Activated CD8-positive, alpha-beta memory T cell treated with anti-CD3 and anti-CD28 coated beads, Interleukin-2, amount 10 ng/mL, durations not matched to agents 7 days and 5 days (primary cell): Measurements from ENCODE around the gene NDRG4. TPM values are rescaled to one million over a fixed set of nuclear protein-coding genes. Genes with fewer than 3 reads are reported as not detected.
A peak's percentile ranks its signal among the peaks of the same experiment; 100 is the strongest.

Source experiments
- ATAC-seq: fragments of 150-1000 bp; cut with Tn5 transposase; one replicate; pipeline ENCODE4 v1.10.0; 2021; ENCODE audit warnings: moderate library complexity
- CTCF ChIA-PET: fragments of 350-600 bp; sonication (Branson Sonifier 250); formaldehyde crosslinking; loops from one replicate; lab custom pipeline; 2021; ENCODE audit warnings: antibody characterized with exemption; lab: Charles Lee
- DNase-seq: peaks from one replicate; pipeline ENCODE4 v3.0.0-alpha.2; 2020
- H3K27ac Mint-ChIP-seq: one replicate; pipeline ENCODE4 v1.8.0; 2021; ENCODE audit warnings: mild to moderate bottlenecking, mixed read lengths
- H3K27me3 Mint-ChIP-seq: one replicate; pipeline ENCODE4 v1.8.0; 2021; ENCODE audit warnings: mixed read lengths
- H3K36me3 Mint-ChIP-seq: one replicate; pipeline ENCODE4 v1.8.0; 2021; ENCODE audit warnings: mild to moderate bottlenecking, mixed read lengths
- H3K4me1 Mint-ChIP-seq: one replicate; pipeline ENCODE4 v1.8.0; 2021; ENCODE audit warnings: mixed read lengths
- H3K4me3 Mint-ChIP-seq: one replicate; pipeline ENCODE4 v1.8.0; 2021; ENCODE audit warnings: mild to moderate bottlenecking, moderate library complexity, mixed read lengths
- H3K9me3 Mint-ChIP-seq: one replicate; pipeline ENCODE4 v1.8.0; 2022; ENCODE audit warnings: low read depth, mixed read lengths
- total RNA-seq, 2 experiments: library from RNA; stranded (reverse); gene quantifications; one replicate each; pipeline ENCODE4 v1.2.3, GENCODE V29; 2021

NDRG4 gene
- total RNA-seq, 2 experiments from 2014 or later, result 1.6 to 2.5 TPM

DNA sequence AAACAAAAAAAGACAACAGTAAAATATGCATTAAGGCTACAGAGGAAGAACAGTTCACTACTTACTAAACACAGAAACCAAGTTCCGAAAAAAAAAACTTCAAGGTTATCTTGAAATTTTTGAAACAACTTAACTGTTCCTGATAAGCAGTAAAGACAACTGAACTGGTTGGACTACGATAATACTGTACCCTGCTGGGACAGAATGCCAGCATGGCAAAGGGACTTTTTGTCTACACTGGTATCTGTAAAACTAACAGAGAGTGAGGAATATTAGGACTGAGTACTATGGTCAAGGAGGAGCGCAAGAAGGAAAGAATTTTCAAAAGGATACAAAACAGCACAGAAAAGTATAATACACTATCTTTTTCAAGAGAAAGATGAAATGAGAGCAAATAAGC is 35.2 kb downstream of the NDRG4 start:
- ATAC-seq (no peak), DNase-seq (no peak)
- peaks cover 72% of the 10 kb centered on the region for H3K36me3 Mint-ChIP-seq
- H3K4me3 Mint-ChIP-seq, result no peak overlapping the region
- CTCF ChIA-PET, result interaction anchor here (0.6 kb wide), 1 partner anchor 21 kb away, joined by 3 read pairs; no protein-coding TSS in a partner anchor
- no peak overlapping the region for H3K27ac Mint-ChIP-seq
- no peaks in the 10 kb centered on the region for H3K9me3 Mint-ChIP-seq
- no peaks in the 10 kb centered on the region for H3K27me3 Mint-ChIP-seq
- peaks cover 36% of the 10 kb centered on the region for H3K4me1 Mint-ChIP-seq

DNA sequence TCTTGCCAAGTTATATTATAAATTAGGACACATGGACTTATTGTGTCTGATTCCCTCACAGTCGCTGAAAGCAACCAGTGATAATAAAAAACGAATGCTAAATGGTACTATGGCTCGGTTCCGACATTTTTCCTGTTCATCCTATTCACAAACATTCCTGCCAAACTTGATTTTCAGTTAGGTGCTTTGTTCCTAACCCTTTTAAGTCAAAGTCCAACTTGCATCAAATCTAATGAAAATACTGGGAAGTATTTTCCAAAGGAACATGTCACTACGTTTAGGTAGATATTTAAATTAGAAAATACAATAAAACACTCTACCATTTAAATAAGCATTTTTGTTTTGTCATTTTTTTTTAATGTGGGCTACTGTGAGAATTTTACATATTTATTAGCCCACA is 36.3 kb downstream of the NDRG4 start:
- H3K4me3 Mint-ChIP-seq, result no peak overlapping the region
- no peak for DNase-seq
- no peak overlapping the region for H3K27ac Mint-ChIP-seq
- CTCF ChIA-PET, result no interaction called here
- peaks cover 70% of the 10 kb centered on the region for H3K36me3 Mint-ChIP-seq
- H3K27me3 Mint-ChIP-seq, result no peaks in the 10 kb centered on the region
- peaks cover 40% of the 10 kb centered on the region for H3K4me1 Mint-ChIP-seq
- no peaks in the 10 kb centered on the region for H3K9me3 Mint-ChIP-seq
- ATAC-seq, result no peak

DNA sequence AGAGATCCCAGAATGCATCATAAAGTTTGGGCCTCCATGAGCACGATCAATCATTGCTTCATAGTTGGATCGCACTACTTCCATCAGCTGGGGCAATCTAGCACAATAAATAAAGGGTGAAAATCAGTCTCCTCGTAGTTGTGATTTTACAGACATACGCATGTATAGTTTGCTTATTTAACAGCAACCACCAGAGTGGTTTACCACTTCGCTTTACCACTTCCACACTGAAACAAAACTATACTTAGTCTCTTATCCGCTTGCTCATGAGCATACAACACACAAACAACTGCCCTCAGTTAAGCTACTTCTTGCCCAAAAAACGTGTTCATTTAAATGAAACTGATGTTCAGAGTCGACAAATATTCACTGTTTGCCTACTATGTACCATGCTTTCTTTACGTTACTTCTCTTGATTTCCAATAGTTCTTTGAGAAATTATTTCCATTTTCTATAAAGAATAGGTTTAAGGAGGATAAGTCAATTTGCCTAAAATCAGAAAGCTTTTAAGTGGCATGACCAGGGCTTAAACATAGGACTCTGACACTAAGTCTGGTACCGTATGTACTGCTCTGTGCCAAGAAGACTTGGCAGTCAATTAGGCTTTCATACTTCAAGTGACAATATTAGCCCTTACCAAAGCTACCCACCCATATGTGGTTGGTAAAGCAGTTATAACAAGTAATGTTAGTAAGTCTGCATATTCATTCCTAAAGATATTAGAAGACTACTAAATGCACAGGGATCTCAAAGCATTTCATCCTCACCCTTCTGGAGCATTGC is 37.4 kb downstream of the NDRG4 start:
- no peak overlapping the region for H3K4me3 Mint-ChIP-seq
- CTCF ChIA-PET, result interaction anchor here (0.6 to 1.4 kb wide), 4 partner anchors 12 to 529 kb away, joined by 3 read pairs; no protein-coding TSS in a partner anchor
- ATAC-seq, result peak; percentile 78
- no peaks in the 10 kb centered on the region for H3K27me3 Mint-ChIP-seq
- peaks cover 43% of the 10 kb centered on the region for H3K4me1 Mint-ChIP-seq
- H3K9me3 Mint-ChIP-seq, result no peaks in the 10 kb centered on the region
- H3K36me3 Mint-ChIP-seq, result peaks cover 72% of the 10 kb centered on the region
- peak; percentile 62 for DNase-seq
- peak overlapping the region; percentile 16 for H3K27ac Mint-ChIP-seq

DNA sequence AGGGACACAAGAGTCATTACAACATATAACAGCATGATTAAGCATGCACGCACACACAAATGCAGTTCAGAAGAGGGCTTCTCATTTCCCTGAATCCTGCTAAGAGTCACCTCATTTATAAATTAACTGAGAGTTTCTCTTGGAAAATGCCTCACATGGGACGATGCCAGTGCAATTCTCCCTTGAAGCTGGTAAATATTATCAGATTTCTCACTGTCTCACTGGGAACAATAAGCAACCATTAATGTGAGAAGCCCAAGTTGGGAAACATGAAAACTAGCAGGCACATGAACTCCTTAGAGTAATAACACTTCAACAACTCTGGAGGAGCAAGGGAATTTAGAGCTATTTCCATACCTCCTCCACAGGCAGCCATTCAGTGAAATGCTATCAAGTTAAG is 41.8 kb downstream of the NDRG4 start:
- DNase-seq, result no peak
- CTCF ChIA-PET, result no interaction called here
- H3K27me3 Mint-ChIP-seq, result no peaks in the 10 kb centered on the region
- ATAC-seq, result no peak
- H3K27ac Mint-ChIP-seq, result no peak overlapping the region
- H3K4me1 Mint-ChIP-seq, result peaks cover 39% of the 10 kb centered on the region
- H3K4me3 Mint-ChIP-seq, result no peak overlapping the region
- no peaks in the 10 kb centered on the region for H3K9me3 Mint-ChIP-seq
- peaks cover 75% of the 10 kb centered on the region for H3K36me3 Mint-ChIP-seq

DNA sequence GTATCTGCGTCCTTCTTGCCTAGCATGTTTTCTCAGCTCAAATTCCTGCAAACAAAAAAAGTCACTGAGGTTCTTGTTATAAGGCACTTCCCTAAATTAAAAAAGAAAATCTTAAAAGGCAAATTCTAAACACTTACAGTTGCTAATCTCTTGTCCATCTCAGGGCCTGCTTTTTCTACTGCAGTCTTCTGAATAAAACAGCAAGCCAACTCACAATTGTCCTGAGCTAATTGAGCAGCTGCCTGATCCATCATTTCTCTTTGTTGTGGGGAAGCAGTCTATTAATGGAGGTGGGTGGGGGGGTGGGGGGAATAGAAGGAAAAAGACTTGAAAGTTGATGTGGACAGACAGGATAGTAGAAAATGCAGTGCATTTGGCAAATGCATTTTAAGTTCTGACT is 42.3 kb downstream of the NDRG4 start:
- no peak for ATAC-seq
- DNase-seq, result no peak
- Mint-ChIP-seq H3K27ac (no peak overlapping the region), H3K4me3 (no peak overlapping the region), H3K4me1 (peaks cover 33% of the 10 kb centered on the region), H3K36me3 (peaks cover 75% of the 10 kb centered on the region), H3K27me3 (no peaks in the 10 kb centered on the region), H3K9me3 (no peaks in the 10 kb centered on the region)
- CTCF ChIA-PET, result no interaction called here

DNA sequence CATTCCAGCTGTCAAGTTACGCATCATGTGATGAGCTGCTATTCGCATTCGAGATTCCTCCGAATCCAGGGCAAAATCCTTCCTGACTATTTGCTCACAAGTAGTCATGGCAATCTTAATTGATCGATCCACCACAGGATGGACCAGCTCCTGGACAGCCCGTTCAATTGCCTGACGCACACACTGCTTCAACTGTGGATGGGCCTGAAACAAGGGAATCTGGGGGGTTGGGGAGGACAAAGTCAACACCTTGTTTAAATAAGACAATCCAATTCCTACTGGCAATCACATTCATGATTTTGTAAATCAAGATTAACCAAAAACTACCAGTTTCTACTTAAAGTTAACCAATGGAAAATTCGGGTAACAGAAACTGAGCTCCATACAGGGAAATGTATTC is 43.7 kb downstream of the NDRG4 start:
- Mint-ChIP-seq H3K36me3 (peaks cover 73% of the 10 kb centered on the region), H3K27me3 (no peaks in the 10 kb centered on the region), H3K27ac (no peak overlapping the region), H3K4me1 (peaks cover 19% of the 10 kb centered on the region), H3K4me3 (no peak overlapping the region), H3K9me3 (no peaks in the 10 kb centered on the region)
- CTCF ChIA-PET, result interaction anchor here (0.7 kb wide), 1 partner anchor 346 kb away, joined by 3 read pairs; no protein-coding TSS in a partner anchor
- ATAC-seq (no peak), DNase-seq (no peak)

DNA sequence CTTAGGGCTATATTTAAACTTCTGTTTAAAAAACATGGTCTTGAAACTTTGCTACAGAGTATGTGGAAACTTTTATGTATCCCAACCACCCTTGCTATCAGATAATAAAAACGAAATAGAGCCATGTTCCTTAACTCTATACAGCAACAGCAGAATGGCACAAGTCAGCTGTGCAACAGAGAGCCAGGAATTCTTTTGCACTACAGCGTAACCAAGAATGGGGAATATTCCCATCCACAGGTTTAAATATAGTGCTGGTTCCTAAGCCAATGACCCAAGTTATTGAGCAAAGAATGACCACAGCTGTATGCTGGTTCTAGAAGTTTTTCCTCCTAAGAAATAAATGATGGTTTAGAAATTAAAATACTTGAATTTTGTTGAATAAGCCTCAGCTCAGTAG is 48.4 kb downstream of the NDRG4 start:
- peaks cover 3% of the 10 kb centered on the region for H3K4me1 Mint-ChIP-seq
- H3K9me3 Mint-ChIP-seq, result no peaks in the 10 kb centered on the region
- CTCF ChIA-PET, result interaction anchor here (2.1 kb wide), 1 partner anchor 28 kb away, joined by 5 read pairs; no protein-coding TSS in a partner anchor
- H3K4me3 Mint-ChIP-seq, result no peak overlapping the region
- no peaks in the 10 kb centered on the region for H3K27me3 Mint-ChIP-seq
- peaks cover 59% of the 10 kb centered on the region for H3K36me3 Mint-ChIP-seq
- ATAC-seq (no peak), DNase-seq (no peak)
- no peak overlapping the region for H3K27ac Mint-ChIP-seq

DNA sequence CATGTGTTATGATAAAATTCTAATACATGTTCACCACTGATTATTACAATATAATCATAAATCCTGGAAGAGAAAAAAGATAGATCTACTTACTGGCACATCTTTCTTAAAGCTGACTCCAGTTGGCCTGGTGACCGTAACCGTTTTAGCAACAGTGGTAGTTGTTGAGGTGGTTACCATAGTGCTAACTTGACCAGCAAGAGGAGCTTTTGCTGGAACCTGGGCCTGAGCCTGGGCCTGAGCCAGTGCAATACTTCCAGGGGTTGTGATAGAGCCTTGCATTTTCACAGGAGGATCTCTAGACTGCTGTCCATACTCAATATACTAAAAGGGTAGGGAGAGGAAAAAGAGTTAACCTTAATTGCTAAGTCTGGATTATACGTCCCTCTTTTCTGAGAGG is 51.6 kb downstream of the NDRG4 start:
- Mint-ChIP-seq H3K4me3 (no peak overlapping the region), H3K27ac (no peak overlapping the region), H3K9me3 (no peaks in the 10 kb centered on the region), H3K27me3 (no peaks in the 10 kb centered on the region), H3K4me1 (no peaks in the 10 kb centered on the region), H3K36me3 (peaks cover 53% of the 10 kb centered on the region)
- DNase-seq, result no peak
- CTCF ChIA-PET, result no interaction called here
- no peak for ATAC-seq

DNA sequence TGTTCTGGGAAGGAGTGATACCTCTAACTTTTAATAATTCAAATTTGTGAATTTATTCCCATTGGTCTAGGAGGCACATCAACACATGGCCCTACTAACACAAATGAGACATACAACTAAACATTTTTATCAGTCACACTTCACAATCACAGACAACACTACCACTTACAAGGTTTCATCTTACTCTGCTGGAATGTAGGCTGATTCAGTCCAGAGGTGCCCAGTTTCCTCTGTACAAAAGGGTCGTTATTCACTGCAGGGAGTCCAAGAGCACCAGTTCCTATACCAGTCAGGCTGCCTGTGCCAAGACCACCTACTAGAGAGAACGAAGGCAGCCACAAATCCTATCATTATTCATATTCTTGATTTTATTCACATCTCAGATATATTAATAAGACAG is 56.7 kb downstream of the NDRG4 start:
- no peak overlapping the region for H3K27ac Mint-ChIP-seq
- H3K27me3 Mint-ChIP-seq, result no peaks in the 10 kb centered on the region
- CTCF ChIA-PET, result no interaction called here
- no peaks in the 10 kb centered on the region for H3K9me3 Mint-ChIP-seq
- no peak overlapping the region for H3K4me3 Mint-ChIP-seq
- peaks cover 37% of the 10 kb centered on the region for H3K36me3 Mint-ChIP-seq
- no peaks in the 10 kb centered on the region for H3K4me1 Mint-ChIP-seq
- DNase-seq (no peak), ATAC-seq (no peak)

Other genes with a start within 250 kb of the NDRG4 start
- not detected for gene PRSS54, start 205.1 kb upstream of the NDRG4 start, total RNA-seq
- gene GINS3, start 107.7 kb upstream of the NDRG4 start, total RNA-seq, result 10 to 100 TPM; 15.6 to 19.2 TPM
- 10 to 100 TPM; 12.6 to 17.8 TPM for gene SETD6, start 15.4 kb downstream of the NDRG4 start, total RNA-seq
- gene CNOT1, start 129.7 kb downstream of the NDRG4 start, total RNA-seq, result 100 to 1,000 TPM; 268 to 273 TPM
- 10 to 100 TPM; 10.4 to 12.3 TPM for gene SLC38A7, start 184.6 kb downstream of the NDRG4 start, total RNA-seq
- 100 to 1,000 TPM in 1 of 2 experiments, 10 to 100 TPM in 1; 83.6 to 102 TPM for gene GOT2, start 234.2 kb downstream of the NDRG4 start, total RNA-seq